Non-pigmented ciliary epithelial cell (primary cell): ENCODE results near the gene NOD1.
"Not testable (repeated sequence)": the region's sequence is repeated elsewhere in the genome, so short reads cannot be mapped to it uniquely, and the experiment has no call there.

Experiments used
- DNase-seq: peaks from one replicate; pipeline ENCODE4 v3.0.0-alpha.2; 2010; ENCODE audit warnings: low read depth

The NOD1 gene

GRCh38 chr7:30503274-30504212, 25.0 kb upstream of the NOD1 start:
- DNase-seq: no peak

- no peak for DNase-seq
Measured at GRCh38 chr7:30502470-30503251, 24.1 kb upstream of the NOD1 start.

DNA sequence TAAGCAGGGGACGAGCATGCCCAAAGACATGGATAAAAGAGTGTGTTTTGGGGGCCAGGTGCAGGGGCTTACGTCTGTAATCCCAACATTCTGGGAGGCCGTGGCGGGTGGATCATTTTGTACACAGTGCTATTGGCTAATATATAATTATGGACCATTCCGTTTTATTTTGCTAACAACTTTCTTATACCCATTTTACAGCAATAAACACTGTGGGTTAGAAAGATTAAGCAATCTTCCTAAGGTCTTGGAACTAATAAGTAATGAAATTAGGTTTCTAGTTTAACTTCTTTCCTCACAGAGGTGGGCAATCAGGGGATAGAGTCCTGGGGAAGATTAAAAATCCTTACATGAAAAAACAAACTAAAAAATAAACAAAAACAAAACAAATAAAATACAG, 22.7 kb upstream of the NOD1 start:
- DNase-seq: no peak

- no peak for DNase-seq
Measured at GRCh38 chr7:30493228-30493627, 14.6 kb upstream of the NOD1 start.

DNA sequence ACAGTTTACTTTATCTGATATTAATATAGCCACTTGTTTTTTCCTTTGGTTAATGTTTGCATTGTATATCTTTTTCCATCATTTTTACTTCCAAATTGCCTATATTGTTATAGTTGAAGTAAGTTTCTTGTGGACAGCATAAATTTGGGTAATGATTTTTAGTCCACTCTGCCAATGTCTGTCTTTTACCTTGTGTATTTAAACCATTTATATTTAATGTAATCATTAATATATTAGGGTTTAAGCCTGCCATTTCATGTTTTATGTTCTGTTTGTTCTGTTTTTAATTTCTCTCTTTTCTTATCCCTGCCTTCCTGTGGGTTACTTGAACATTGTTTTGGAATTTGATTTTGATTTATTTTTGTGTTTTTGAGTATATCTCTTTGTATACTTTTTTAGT, 12.8 kb upstream of the NOD1 start:
- DNase-seq: no peak

DNA sequence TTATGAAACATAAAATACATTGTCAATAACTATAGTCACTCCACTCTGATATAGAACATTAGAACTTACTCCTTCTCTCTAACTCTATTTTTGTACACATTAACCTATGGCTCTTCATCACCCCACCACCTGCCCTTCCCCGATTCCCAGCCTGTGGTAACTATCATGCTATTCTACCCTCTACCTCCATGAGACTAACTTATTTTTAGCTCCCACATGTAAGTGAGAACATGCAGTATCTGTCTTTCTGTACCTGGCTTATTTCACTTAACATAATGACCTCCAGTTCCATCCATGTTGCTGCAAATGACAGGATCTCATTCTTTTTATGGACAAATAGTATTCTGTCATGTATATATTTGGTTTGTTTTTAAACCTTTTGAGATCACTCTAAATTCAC, 8.8 kb upstream of the NOD1 start:
- DNase-seq: no peak

DNA sequence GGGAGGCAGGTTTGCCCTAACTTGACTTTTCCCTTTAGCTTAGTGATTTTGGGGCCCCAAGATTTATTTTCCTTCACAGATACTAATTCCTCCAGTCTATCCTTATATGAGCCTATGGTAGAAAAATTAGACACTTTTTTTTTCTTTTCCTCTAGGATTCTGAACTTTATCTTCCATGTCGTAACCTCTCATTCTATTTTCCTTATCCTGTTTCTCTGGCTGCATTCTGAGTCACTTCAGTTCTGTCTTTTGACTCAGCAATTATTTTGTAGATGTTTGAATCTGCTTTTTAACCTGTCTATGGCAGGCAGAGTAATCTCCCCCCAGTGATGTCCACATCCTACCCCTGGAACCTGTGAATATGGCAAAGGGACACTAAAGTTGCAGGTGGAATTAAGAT, 7.1 kb upstream of the NOD1 start:
- no peak for DNase-seq

- not testable (repeated sequence) for DNase-seq
Measured at GRCh38 chr7:30481416-30481815, 2.8 kb upstream of the NOD1 start.

GRCh38 chr7:30479202-30480120, 877 bp upstream of the NOD1 start:
- DNase-seq: no peak

GRCh38 chr7:30476459-30477145, 2.0 kb downstream of the NOD1 start:
- DNase-seq: no peak

DNA sequence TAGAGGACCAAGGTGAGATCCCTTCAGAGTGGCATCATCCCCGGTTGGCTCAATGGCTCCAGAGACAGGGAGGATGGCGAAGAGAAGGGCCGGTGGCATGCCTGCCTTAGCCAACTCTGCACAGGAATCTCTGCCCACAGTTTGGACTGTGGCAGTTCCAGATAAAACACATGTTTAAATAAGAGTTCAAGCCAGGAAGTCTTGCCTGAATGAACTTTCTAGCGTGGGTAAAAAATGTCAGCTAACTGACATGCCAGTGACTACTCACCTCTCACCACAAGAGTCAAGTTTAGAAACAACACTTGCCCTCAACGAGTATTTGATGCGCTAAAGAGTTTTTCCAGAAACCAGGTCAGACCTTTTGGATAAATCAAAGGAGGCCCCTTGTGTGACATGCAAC, 3.0 kb downstream of the NOD1 start:
- DNase-seq: no peak

- no peak for DNase-seq
Measured at GRCh38 chr7:30474893-30475292, 3.7 kb downstream of the NOD1 start.

GRCh38 chr7:30474485-30474884, 4.1 kb downstream of the NOD1 start:
- DNase-seq: no peak

GRCh38 chr7:30473903-30474302, 4.7 kb downstream of the NOD1 start:
- no peak for DNase-seq

GRCh38 chr7:30472784-30473775, 5.5 kb downstream of the NOD1 start:
- no peak for DNase-seq

GRCh38 chr7:30472081-30472783, 6.4 kb downstream of the NOD1 start:
- no peak for DNase-seq

DNA sequence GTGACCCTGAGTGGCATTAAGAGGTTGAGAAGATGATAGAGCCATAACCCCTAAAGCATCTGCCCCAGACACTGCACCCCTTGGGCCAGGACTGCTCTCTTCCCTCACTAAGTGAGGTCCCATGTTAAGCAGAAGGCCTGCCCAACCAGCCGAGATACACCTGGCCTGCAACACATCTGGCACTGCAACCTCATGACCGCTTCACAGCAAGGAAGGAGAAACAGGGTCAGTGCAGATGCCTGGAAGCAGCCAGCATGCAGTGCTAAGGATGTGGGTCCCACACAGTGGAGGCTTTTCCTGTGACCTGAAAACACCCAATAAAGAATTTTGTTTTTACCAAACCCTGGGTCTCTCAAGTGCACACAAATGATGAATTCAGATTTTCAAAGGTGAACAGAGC, 7.4 kb downstream of the NOD1 start:
- DNase-seq: no peak

DNA sequence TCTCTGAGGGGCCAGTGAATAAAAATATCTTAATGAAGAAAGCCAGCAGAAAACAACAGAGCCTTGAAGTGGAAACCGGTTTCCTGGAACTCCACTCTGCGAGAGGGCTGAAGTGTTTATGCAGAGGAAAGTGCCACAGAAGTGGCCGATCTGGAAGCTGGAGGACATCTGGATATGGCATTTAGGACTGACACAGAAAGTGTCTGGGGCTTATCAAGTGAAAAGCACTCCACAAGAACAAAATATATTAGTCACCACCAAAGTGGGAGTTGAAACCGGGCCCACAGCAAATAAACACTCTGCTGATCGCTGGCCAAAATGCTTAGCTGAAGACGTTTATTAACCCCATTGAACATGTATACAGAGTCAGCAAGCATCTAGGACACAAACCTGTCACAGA, 7.8 kb downstream of the NOD1 start:
- peak; percentile 60 for DNase-seq

DNA sequence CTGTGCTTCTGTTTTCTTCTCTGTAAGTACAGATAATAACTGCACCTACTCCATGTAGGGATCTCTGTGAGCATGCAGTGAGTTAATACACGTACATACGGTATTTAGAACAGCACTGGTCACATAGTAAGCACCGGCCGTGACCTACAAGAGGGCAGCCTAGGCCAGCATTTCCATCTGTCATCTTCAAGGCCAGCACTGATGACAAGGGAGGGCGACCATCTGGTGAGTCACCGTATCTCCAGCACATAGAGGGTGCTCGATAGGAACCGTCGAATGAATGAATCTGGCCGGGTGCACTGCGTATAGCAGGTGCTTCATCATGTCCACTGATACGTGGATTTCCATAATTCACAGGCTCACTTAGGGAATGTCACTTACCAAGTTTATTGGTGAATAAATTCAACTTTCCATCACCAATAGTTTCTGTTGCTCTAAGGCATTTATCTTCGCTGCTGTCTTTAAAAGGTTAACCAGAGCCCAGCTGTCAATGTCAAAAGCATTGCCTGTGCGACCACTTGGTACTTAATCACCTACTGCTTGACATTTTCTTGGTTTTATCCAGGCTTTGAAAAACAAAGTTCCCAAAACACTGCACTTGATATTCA, 8.3 kb downstream of the NOD1 start:
- DNase-seq: no peak
